GM21576 (cell line): ENCODE data around the gene AZU1.
"Not testable (repeated sequence)": the region's sequence is repeated elsewhere in the genome, so short reads cannot be mapped to it uniquely, and the experiment has no call there.

Experiments
- ATAC-seq: cut with Tn5 transposase; IDR thresholded peaks from one replicate; pipeline ENCODE4 v1.9.1; 2021; ENCODE audit warnings: mild to moderate bottlenecking, moderate library complexity; ENCODE audit not compliant: unreplicated experiment

Gene AZU1

DNA sequence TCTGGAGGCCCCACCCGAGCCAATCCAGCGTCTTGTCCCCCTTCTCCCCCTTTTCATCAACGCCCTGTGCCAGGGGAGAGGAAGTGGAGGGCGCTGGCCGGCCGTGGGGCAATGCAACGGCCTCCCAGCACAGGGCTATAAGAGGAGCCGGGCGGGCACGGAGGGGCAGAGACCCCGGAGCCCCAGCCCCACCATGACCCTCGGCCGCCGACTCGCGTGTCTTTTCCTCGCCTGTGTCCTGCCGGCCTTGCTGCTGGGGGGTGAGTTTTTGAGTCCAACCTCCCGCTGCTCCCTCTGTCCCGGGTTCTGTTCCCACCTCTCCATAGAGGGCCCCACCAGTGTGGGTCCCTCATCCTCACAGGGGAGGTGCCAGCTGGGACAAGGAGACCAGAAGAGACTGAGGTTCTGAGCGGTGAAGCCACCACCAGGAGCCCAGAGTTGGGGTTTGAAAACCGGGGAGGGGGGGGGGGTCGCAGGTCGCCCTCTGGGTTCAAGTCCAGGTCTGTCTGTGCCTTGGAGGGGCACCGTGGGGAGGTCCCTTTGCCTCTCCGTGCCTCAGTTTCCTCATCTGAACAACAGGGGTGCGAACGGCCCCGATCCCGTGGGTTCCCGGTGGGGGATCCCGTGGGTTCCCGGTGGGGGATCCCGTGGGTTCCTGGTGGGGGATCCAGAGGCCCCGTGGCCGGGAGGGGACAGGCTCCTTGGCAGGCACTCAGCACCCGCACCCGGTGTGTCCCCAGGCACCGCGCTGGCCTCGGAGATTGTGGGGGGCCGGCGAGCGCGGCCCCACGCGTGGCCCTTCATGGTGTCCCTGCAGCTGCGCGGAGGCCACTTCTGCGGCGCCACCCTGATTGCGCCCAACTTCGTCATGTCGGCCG, 24.7 kb downstream of the AZU1 start, which contains the start of gene ELANE:
TSS of gene ELANE (plus strand) at position 168 of the 878 bp plus-strand sequence. CDS start at position 194, 26 bp downstream.
- ATAC-seq, result no peak

DNA sequence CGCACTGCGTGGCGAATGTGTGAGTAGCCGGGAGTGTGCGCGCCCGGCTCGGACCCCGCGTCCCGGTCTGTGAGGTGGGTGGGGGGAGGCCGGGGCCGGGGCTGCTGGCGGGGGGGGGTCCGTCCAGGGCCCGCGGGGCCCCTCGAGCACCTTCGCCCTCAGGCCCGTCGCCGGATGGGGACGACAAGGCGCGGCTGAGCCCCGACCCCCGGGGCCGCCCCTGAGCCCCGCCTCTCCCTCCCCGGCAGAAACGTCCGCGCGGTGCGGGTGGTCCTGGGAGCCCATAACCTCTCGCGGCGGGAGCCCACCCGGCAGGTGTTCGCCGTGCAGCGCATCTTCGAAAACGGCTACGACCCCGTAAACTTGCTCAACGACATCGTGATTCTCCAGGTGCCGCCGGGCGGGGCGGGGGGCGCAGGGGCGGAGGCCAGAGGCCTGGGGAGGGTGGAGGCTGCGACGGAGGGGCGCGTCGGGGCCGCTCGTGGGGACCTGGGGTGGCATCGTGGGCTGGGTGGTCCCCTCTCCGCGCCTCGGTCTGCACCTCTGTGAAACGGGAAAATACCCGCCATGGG, 25.5 kb downstream of the AZU1 start:
- ATAC-seq, result no peak

DNA sequence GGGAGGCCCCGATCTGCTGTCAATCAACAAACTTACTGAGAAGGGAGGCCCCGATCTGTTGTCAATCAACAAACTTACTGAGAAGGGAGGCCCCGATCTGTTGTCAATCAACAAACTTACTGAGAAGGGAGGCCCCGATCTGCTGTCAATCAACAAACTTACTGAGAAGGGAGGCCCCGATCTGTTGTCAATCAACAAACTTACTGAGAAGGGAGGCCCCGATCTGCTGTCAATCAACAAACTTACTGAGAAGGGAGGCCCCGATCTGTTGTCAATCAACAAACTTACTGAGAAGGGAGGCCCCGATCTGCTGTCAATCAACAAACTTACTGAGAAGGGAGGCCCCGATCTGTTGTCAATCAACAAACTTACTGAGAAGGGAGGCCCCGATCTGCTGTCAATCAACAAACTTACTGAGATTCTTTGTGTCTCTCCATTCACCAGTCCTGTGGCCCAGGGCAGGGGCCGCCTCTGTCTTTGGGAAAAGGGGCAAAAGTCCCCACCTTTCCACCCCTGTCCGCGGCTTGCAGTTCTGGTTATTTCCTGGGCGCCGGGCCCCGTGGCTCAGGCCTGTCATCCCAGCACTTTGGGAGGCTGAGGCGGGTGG, 26.1 kb downstream of the AZU1 start:
- not testable (repeated sequence) for ATAC-seq

DNA sequence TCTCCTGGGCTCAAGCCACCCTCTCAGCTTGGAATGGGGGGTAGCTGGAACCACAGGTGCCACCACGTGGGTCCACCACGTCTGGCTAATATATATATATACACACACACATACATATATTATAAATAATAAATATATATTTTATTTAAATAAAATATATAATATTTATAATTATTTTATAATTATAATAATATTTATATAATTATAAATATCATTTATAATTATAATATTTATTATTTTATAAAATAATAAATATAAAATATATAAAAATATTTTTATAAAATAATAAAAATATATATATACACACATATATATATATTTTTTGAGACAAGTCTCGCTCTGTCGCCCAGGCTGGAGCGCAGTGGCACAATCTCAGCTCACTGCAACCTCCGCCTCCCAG, 26.9 kb downstream of the AZU1 start:
- ATAC-seq, result no peak

DNA sequence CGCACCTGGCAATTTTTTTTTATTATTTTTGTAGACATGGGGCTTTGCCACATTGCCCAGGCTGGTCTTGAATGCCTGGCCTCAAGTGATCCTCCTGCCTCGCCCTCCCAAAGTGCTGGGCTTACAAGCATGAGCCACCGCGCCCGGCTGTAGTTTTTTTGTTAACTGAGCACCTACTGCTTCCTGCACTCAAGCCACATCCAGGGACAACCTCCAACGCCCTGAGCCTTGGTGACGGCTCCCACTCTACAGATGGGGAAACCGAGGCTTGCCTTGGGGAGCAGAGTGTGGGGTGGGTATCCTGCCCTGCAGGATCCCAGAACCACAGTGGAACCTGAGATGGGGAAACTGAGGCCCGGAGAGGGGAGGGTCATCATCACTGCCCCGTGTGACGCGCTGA, 27.5 kb downstream of the AZU1 start:
- ATAC-seq, result no peak

DNA sequence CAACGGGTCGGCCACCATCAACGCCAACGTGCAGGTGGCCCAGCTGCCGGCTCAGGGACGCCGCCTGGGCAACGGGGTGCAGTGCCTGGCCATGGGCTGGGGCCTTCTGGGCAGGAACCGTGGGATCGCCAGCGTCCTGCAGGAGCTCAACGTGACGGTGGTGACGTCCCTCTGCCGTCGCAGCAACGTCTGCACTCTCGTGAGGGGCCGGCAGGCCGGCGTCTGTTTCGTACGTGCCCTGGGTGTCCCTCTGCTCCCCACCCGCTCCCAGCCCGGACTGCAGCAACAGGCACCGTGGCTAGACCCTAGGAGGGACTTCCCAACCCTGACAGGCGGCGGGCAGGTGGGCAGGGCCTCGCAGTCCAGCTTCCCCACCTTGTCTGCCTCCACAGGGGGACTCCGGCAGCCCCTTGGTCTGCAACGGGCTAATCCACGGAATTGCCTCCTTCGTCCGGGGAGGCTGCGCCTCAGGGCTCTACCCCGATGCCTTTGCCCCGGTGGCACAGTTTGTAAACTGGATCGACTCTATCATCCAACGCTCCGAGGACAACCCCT, 28.0 kb downstream of the AZU1 start:
- no peak for ATAC-seq

DNA sequence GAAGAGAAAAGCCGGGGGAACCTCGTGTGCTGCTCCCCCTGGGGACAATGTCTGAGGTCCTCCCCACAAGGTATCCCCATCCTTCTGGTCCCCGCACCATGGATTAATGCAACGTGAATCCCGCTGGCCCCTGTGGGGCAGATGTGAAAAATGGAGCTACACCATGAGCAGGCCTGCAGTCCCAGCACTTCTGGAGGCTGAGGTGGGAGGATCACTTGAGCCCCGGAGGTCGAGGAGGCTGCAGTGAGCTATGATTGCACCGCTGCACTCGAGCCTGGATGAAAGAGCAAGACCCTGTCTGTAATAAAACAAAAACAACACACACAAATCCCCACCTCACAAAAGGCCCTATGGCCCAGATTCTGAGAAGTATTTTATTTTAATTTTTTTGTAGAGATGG, 30.6 kb downstream of the AZU1 start:
- no peak for ATAC-seq

DNA sequence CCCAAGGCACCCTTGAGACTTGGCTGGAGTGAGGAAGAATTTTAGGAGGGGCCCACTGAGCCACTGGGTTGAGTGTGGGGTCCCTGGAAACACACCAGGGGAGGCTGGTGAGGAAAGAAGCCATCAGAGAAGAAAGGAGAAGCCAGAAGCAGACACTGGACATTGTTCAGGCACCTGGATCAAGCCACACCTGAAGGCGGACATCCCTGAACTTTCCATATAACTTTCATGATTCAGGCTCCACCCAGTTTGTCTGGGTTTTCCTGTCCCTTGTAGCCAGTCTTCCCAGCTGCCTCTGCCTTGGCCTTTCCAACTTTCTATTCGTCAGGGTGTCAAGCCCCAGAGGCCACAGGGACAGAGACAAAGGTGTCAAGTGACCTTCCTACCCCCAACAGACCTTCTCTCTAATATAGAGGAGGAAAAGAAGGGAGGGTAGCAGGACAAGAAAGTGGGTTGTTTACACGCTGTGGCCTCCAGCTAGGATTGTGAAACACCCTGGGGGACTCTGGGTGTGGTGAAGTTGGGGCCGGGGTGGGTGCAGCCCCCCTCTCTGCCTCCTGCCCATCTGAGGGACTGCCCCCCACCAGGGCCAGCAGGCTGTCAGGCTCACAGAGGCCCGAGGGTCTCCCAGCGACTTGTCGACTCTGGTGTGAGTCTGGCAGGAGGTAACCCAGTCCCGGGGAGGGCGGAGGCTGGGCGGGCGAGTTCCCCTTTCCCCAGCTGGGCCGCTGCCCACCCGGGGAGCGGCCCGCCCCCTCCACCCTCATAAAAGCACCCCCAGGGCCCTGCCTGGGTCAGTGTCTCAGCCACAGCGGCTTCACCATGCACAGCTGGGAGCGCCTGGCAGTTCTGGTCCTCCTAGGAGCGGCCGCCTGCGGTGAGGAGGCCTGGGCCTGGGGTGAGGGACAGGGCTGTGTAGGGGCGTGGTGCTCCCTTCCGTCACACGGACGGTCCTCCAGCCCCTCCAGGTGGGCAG, 31.5 kb downstream of the AZU1 start, which contains the start of gene CFD:
TSS of gene CFD (plus strand) at position 797 of the 976 bp plus-strand sequence. CDS start at position 823, 26 bp downstream.
- no peak for ATAC-seq

DNA sequence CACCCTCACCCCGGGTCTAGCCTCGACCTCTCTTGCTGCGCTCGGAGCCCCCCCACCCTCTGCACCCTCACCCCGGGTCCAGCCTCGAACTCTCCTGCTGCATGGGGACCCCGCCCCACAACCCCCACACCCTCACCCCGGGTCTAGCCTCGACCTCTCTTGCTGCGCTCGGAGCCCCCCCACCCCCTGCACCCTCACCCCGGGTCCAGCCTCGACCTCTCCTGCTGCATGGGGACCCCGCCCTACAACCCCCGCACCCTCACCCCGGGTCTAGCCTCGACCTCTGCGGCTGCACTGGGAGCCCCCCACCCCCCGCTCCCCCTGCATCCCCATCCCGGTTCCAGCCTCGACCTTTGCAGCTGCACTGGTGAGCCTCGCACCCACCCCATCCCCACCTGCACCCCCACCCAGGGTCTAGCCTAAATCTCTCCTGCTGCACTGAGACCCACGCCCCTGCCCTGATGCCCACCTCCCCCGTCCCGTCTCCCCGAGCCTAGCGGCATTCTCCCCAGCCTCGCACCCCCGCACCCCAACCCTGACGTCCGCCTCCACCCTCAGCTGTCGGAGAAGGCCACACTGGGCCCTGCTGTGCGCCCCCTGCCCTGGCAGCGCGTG, 33.6 kb downstream of the AZU1 start:
- ATAC-seq, result no peak

DNA sequence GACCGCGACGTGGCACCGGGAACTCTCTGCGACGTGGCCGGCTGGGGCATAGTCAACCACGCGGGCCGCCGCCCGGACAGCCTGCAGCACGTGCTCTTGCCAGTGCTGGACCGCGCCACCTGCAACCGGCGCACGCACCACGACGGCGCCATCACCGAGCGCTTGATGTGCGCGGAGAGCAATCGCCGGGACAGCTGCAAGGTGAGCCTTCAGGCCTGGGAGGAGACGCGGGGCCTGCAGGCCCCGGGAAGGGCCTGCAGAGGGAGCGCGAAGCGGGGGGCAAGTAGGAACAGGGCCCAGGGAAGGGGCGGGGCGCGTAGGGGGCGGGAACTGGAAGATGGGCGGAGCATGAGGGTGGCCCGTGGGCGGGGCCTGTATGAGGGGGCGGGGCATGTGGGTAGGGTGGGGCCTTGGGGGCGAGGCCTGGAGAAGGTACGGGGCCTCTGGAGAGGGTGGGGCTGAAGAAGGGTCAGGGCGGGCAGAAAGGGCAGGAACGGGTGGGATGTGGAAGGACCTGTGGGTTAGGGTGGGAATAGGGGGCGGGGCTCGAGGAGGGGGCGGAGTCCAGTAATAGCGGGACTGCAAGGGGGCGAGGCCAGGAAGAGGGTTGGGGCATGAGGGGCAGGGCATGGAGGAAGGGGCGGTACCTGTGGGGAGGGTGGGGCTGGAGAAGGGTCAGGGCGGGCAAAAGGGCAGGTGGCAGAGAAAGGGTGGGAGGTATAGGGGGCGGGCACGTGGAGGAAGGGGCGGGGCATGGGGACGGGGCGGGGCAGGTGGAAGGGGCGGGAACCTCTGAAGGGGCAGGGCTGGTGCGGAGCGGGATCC, 34.3 kb downstream of the AZU1 start:
- ATAC-seq, result no peak

DNA sequence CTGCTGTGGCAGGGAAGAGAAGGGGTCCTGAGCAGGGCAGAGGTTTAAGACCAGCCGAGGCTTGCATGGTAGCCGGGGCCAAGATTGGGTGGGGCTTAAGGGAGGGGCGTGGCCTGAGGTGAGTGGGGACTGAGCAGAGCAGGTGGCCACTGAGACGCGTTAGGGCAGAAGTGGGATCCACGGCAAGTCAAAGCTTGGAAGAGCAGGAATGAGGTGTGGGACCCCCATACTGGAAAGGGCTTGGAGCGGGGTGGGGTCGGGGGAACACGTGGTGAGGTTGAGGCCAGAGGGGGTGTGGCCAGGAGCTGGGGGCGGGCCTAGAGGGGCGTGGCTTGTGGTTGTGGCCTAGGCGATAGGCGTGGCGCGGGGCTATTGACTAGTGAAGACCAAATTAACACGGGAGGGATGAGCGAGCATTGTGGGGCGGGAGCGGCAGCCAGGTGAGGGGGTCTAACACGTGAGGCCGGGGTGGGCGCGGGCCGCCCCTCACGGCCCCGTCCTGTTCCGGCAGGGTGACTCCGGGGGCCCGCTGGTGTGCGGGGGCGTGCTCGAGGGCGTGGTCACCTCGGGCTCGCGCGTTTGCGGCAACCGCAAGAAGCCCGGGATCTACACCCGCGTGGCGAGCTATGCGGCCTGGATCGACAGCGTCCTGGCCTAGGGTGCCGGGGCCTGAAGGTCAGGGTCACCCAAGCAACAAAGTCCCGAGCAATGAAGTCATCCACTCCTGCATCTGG, 35.1 kb downstream of the AZU1 start:
- no peak for ATAC-seq

DNA sequence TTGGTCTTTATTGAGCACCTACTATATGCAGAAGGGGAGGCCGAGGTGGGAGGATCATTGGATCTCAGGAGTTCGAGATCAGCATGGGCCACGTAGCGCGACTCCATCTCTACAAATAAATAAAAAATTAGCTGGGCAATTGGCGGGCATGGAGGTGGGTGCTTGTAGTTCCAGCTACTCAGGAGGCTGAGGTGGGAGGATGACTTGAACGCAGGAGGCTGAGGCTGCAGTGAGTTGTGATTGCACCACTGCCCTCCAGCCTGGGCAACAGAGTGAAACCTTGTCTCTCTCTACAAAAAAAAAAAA, 35.6 kb downstream of the AZU1 start:
- ATAC-seq, result no peak

DNA sequence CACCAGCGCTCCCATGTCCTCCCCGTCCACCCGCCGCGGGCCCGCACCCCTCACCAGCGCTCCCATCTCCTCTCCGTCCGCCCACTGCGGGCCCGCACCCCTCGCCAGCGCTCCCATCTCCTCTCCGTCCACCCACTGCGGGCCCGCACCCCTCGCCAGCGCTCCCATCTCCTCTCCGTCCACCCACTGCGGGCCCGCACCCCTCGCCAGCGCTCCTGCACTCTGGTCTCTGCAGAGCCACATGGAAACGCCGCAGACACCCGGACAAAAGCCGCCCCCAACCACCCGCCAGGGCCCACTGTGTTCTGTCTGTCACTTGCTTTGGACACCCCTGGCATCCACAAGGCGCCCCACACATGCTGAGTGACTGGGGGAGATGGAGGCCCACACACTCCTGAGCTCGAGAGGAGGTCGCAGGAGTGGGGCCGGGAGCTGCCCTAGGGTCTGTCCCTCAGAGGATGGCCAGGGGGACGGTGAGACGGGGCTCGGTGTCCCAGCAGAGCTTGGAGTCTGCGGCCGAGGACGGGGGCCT, 39.2 kb downstream of the AZU1 start:
- ATAC-seq, result no peak

DNA sequence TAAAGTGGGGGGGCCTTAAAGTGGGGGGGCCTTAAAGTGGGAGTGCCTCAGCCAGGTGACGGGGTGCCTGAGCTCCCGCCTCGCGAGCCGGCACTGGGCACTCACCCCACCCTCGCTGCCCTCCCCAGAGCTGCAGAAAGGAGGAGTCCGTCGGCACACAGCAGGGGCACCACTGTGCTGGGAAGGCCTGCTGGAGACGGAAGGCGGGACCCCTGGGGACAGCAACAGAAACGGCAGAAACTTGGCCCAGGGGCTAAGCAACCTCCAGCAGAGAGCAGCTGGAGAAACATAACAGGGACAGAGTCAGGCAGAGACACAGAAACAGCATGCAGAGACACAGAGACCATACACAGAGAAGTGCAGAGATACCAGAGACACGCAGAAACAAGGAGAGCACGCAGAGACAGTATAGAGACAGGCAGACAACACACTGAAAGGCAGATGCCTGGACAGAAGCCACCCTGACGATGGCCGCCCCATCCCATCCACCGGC, 39.7 kb downstream of the AZU1 start:
- ATAC-seq, result no peak

DNA sequence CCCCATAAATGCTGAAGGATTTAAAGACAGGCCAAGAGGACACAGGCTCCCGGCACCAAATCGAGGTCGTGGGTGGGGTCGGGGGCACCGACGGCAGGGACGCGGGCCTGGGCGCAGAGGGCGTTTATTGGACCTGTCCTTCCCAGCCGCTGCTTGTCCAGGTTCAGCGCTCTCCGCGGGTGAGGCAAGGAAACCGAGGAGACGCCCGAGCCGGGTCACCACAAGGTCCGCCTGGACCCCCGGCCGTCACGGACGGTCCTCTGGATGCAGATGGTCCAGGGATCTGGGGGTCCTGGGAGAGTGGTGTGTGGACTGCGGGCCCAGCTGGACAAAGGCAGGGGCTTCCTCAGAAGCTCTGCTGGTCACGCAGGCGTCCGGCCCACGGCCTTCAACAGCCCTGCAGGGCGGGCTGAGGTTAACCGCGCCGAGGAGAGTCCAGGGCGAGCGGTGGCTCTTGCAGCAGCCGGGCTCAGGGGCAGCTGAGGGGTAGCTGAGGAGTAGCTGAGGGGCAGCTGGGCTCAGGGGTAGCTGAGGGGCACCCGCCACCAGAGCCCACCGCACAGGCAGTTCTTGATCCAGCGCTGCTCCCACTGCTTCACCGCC, 40.3 kb downstream of the AZU1 start:
- ATAC-seq, result no peak

DNA sequence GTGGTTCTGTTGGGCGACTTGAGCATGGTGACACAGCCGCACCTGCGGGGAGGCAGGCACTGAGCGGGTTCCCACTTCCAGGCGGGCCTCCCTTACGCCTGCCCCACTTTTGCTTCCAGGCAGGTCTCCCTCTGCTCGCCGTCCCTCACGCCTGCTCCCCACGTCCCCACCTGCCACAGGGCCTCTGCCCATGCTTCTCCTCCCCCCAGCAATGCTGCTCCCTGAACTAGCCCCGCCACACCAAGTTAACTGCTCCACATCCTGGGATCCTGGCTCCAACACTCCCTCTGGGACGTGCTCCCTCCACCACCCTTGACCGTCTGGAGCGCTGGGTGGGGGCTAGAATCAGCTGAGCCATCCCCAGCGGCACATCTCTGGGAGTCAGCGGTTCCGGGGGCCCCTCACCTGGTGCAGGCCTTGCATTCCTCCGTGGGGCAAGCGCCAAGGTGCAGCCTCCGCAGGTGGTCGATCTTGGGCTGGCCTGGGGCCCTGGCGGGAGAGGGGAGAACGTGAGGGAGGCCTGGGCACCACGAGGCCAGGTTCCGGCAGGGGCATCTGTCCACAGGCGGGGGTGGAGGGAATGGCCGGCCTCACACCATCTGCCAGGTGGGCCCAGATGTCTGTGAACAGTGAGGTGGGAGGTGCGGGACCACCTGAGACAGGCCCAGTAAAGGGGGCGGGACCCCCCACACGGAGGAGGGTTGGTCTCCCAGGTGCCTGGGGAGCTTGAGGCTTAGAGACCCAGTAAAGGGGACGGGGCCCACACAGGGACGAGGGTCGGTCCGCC, 41.0 kb downstream of the AZU1 start:
- no peak for ATAC-seq
